GM23248 (cell line): ENCODE results near the gene STARD7. TPM values are rescaled to one million over a fixed set of nuclear protein-coding genes. Genes with fewer than 3 reads are reported as not detected.

Experiments used
- DNase-seq: peaks from one replicate; pipeline ENCODE4 v3.0.0-alpha.2; 2015
- H2AFZ ChIP-seq: fragments of 200-600 bp; sonication (generic); 2 replicates; pipeline ENCODE4 v1.6.1; 2016; ENCODE audit warnings: antibody characterized with exemption
- H3F3A ChIP-seq: fragments of 200-600 bp; sonication (generic); 2 replicates; pipeline ENCODE4 v1.6.1; 2016; ENCODE audit warnings: mild to moderate bottlenecking, antibody characterized with exemption, mixed run types; ENCODE audit not compliant: insufficient read depth
- H3K27ac ChIP-seq: fragments of 200-600 bp; sonication (generic); 2 replicates; pipeline ENCODE4 v1.5.1; 2016; ENCODE audit warnings: mild to moderate bottlenecking
- H3K27me3 ChIP-seq: fragments of 200-600 bp; sonication (generic); replicated peaks from 2 replicates; pipeline ENCODE4 v1.6.1; 2016; ENCODE audit warnings: mild to moderate bottlenecking; ENCODE audit not compliant: insufficient read depth
- H3K36me3 ChIP-seq: fragments of 200-600 bp; sonication (generic); 2 replicates; pipeline ENCODE4 v1.6.1; 2016; ENCODE audit warnings: low read depth, mild to moderate bottlenecking
- H3K4me1 ChIP-seq: fragments of 200-600 bp; sonication (generic); 2 replicates; pipeline ENCODE4 v1.6.1; 2016; ENCODE audit warnings: mild to moderate bottlenecking; ENCODE audit not compliant: insufficient read depth
- H3K4me2 ChIP-seq: fragments of 200-600 bp; sonication (generic); one replicate; pipeline ENCODE4 v1.6.1; 2016; ENCODE audit warnings: mild to moderate bottlenecking; ENCODE audit not compliant: unreplicated experiment
- H3K4me3 ChIP-seq: fragments of 200-600 bp; sonication (generic); 2 replicates; pipeline ENCODE4 v1.5.1; 2016; ENCODE audit warnings: mild to moderate bottlenecking
- H3K79me2 ChIP-seq: fragments of 200-600 bp; sonication (generic); 2 replicates; pipeline ENCODE4 v1.6.1; 2016; ENCODE audit warnings: mild to moderate bottlenecking; ENCODE audit not compliant: insufficient read depth
- H3K9ac ChIP-seq: fragments of 200-600 bp; sonication (generic); 2 replicates; pipeline ENCODE4 v1.6.1; 2016; ENCODE audit warnings: mild to moderate bottlenecking
- H3K9me2 ChIP-seq: fragments of 200-600 bp; sonication (generic); 2 replicates; pipeline ENCODE4 v1.6.1; 2016; ENCODE audit warnings: mixed run types, mild to moderate bottlenecking, moderate library complexity; ENCODE audit not compliant: insufficient read depth
- H3K9me3 ChIP-seq: fragments of 200-600 bp; sonication (generic); one replicate; pipeline ENCODE4 v1.6.1; 2017; ENCODE audit warnings: low read depth
- H4K20me1 ChIP-seq: fragments of 200-600 bp; sonication (generic); 2 replicates; pipeline ENCODE4 v1.6.0; 2016; ENCODE audit not compliant: insufficient read depth
- EZH2 ChIP-seq: fragments of 200-600 bp; sonication (generic); IDR thresholded peaks from 2 replicates; pipeline ENCODE4 v1.6.1; 2018; ENCODE audit warnings: antibody characterized with exemption, mild to moderate bottlenecking; ENCODE audit not compliant: insufficient read depth, poor library complexity, severe bottlenecking
- EZH2phosphoT487 ChIP-seq: fragments of 200-600 bp; sonication (generic); IDR thresholded peaks from 2 replicates; pipeline ENCODE4 v1.6.1; 2018; ENCODE audit warnings: antibody characterized with exemption, moderate library complexity, mild to moderate bottlenecking, low read depth; ENCODE audit not compliant: insufficient read depth
- WGBS, 2 experiments: methylation state at CpG; one replicate each; pipeline ENCODE4 v1.1.6; 2015 to 2017; ENCODE audit warnings: low lambda C conversion rate in 2 of 2, low coverage in 1 of 2; ENCODE audit errors: missing lambda C conversion rate in 2 of 2; 5-methylcytosine and 5-hydroxymethylcytosine counted together
- in situ Hi-C: fragments of 300-500 bp; cut with MboI; formaldehyde crosslinking; loops from 2 replicates; pipeline ENCODE4 v1.15.0; 2020
- polyA plus RNA-seq: library from polyadenylated mRNA; unstranded; fragments of >200 nt; fragmentation: Nextera tagmentation; extraction: Ambion mirVana; gene quantifications from 2 replicates; pipeline ENCODE4 v1.2.1, GENCODE V29; 2016
- total RNA-seq: library from RNA; depleted of rRNA; stranded (reverse); fragments of >200 nt; shearing (Covaris generic); gene quantifications from 2 replicates; pipeline ENCODE4 v1.2.3, GENCODE V29; 2014

Gene STARD7
- total and polyA plus RNA-seq, 2 experiments from 2014 or later = 93.3 to 120 TPM

DNA sequence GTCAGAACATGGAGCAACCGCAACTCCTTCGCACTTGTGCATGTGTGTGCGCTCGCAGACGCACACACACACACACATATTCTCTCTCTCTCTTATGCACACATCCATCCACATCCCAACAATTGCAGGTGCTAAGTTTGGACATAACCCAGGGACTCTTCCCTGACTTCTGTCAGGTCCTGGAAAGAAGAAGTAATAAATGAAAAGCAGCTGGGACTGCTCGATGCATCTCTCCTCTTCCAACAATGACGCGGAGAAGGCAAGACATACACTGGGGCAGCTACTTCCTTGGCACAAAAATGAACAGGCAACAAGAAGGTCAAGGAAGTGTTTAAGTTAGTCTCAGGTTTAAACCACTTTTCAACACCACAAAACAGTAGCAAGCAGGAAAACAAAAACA lies 23.6 kb downstream of the STARD7 start:
- no peak overlapping the region for H3K4me2 ChIP-seq
- H3K79me2 ChIP-seq = peaks cover 30% of the 10 kb centered on the region
- 0 out of 2 replicates have a peak, but pooled peaks cover 10% of the 10 kb centered on the region for H3F3A ChIP-seq
- 78 to 82% methylated on average over 8 of the region's 8 CpGs for WGBS, 2 experiments
- no peak overlapping the region for H3K9ac ChIP-seq
- in situ Hi-C loops = no loop called here
- no peak overlapping the region for H3K27ac ChIP-seq
- peaks cover 38% of the 10 kb centered on the region for H3K36me3 ChIP-seq
- no peaks in the 10 kb centered on the region for H3K4me1 ChIP-seq
- no peak overlapping the region for H2AFZ ChIP-seq
- no peaks in the 10 kb centered on the region for H3K27me3 ChIP-seq
- no peaks in the 10 kb centered on the region for H3K9me3 ChIP-seq
- H4K20me1 ChIP-seq = no peaks in the 10 kb centered on the region
- no peak for DNase-seq
- H3K9me2 ChIP-seq = no peaks in the 10 kb centered on the region
- H3K4me3 ChIP-seq = no peak overlapping the region
- TF ChIP-seq EZH2 = no peak
- no peak for TF ChIP-seq EZH2phosphoT487

DNA sequence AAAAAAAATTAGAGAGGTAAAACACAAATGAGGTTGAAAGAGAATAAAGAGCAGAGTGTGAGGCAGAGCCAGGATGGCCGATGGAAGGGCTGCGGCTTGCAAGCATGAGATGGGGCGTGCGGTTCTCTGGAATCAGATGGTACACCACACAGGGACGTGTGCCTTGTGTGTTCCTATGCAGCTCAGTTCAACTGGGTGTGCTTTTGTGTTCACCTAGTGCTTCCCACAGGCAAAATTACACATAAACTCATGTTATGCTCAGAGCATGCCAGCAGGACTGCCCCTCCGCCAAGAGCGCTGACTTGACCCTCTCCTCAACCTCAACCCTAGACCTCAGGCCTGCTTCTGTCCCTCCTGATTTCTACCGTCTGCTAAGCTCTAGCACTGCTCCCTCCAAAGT lies 24.4 kb downstream of the STARD7 start:
- no peaks in the 10 kb centered on the region for H4K20me1 ChIP-seq
- in situ Hi-C loops = no loop called here
- H3K79me2 ChIP-seq = peaks cover 24% of the 10 kb centered on the region
- no peak overlapping the region for H3K4me3 ChIP-seq
- no peaks in the 10 kb centered on the region for H3K9me3 ChIP-seq
- no peaks in the 10 kb centered on the region for H3K27me3 ChIP-seq
- H3K4me1 ChIP-seq = no peaks in the 10 kb centered on the region
- 0 out of 2 replicates have a peak, but pooled peaks cover 10% of the 10 kb centered on the region for H3F3A ChIP-seq
- DNase-seq = no peak
- TF ChIP-seq EZH2phosphoT487 (no peak), EZH2 (no peak)
- H3K36me3 ChIP-seq = peaks cover 34% of the 10 kb centered on the region
- no peak overlapping the region for H3K27ac ChIP-seq
- H3K9ac ChIP-seq = no peak overlapping the region
- H3K9me2 ChIP-seq = no peaks in the 10 kb centered on the region
- 91 to 93% methylated on average over 8 of the region's 8 CpGs for WGBS, 2 experiments
- H2AFZ ChIP-seq = no peak overlapping the region
- H3K4me2 ChIP-seq = no peak overlapping the region

DNA sequence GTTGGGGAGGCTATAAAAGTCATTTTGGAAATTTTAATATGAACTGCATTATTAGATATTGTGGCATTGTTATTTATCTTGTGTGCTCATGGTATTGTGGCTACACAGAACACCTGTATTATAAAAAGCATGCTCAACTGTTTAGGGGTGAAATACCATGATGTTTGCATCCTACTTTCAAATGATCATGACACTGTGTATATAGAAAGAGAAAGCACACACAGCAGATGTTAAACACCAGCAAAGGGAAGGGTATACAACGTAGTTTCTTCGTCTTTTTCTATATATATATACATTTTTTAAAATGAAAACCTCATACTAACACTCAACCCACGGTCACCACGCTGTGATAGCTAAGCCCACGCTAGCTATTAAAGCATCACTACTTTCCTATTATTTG lies 27.1 kb downstream of the STARD7 start:
- Histone ChIP-seq H3F3A (peaks cover 21% of the 10 kb centered on the region; the same call in 1 of the 2 replicates), H3K79me2 (peaks cover 6% of the 10 kb centered on the region), H4K20me1 (no peaks in the 10 kb centered on the region), H3K27me3 (no peaks in the 10 kb centered on the region), H3K9me3 (no peaks in the 10 kb centered on the region), H3K36me3 (peaks cover 20% of the 10 kb centered on the region), H2AFZ (no peak overlapping the region), H3K27ac (no peak overlapping the region), H3K4me2 (no peak overlapping the region), H3K4me3 (no peak overlapping the region), H3K9me2 (no peaks in the 10 kb centered on the region), H3K9ac (no peak overlapping the region), H3K4me1 (peaks cover 3% of the 10 kb centered on the region; the same call in 1 of the 2 replicates)
- WGBS, 2 experiments = 98 to 99% methylated on average over 5 of the region's 5 CpGs
- in situ Hi-C loops = no loop called here
- DNase-seq = no peak
- TF ChIP-seq EZH2phosphoT487 = no peak
- no peak for TF ChIP-seq EZH2

DNA sequence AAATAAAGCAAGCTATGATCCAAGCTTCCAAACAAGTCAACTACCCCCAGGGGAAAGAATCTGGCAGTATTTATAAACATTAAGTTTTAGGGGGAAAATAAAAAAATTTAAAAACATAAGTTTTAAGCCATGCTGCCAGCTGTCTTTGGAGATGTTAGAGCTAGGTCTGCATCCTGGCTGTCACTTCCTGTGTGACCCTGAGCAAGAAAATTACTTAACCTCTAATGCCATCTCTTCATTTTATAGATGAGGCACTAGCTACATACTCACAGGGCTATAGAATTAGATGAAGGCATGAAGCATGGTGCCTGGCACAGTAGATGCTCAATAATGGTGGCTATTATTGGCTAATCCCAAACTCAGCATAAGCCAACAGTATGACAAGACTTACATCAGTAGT lies 28.1 kb downstream of the STARD7 start:
- TF ChIP-seq EZH2 = no peak
- no peak for TF ChIP-seq EZH2phosphoT487
- no peak overlapping the region for H3K9ac ChIP-seq
- no peak overlapping the region for H3K4me2 ChIP-seq
- no peaks in the 10 kb centered on the region for H3K9me2 ChIP-seq
- peaks cover 10% of the 10 kb centered on the region; the same call in 1 of the 2 replicates for H3K36me3 ChIP-seq
- no peaks in the 10 kb centered on the region for H3K27me3 ChIP-seq
- H3K4me3 ChIP-seq = no peak overlapping the region
- H3K79me2 ChIP-seq = peaks cover 6% of the 10 kb centered on the region
- in situ Hi-C loops = no loop called here
- H2AFZ ChIP-seq = no peak overlapping the region
- peaks cover 9% of the 10 kb centered on the region for H3K4me1 ChIP-seq
- H4K20me1 ChIP-seq = no peaks in the 10 kb centered on the region
- DNase-seq = no peak
- H3F3A ChIP-seq = peaks cover 22% of the 10 kb centered on the region; the same call in 1 of the 2 replicates
- H3K9me3 ChIP-seq = no peaks in the 10 kb centered on the region
- H3K27ac ChIP-seq = no peak overlapping the region

DNA sequence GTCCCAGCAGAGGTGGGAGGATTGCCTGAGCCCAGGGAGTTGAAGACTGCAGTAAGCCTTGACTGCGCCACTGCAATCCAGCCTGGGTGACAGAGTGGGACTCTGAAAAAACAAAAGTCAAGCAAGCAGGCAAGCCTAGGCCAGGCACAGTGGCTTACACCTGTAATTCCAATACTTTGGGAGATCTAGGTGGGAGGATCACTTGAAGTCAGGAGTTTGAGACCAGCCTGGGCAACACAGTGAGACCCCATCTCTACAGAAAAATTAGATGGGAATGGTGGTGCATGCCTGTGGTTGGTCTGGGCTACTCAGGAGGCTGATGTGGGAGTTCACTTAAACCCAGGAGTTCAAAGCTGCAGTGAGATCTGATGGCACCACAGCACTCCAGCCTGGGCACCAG lies 28.6 kb downstream of the STARD7 start:
- Histone ChIP-seq H3K9ac (no peak overlapping the region), H3F3A (peaks cover 17% of the 10 kb centered on the region; the same call in 1 of the 2 replicates), H4K20me1 (no peaks in the 10 kb centered on the region), H3K79me2 (peaks cover 4% of the 10 kb centered on the region), H2AFZ (no peak overlapping the region), H3K36me3 (peaks cover 5% of the 10 kb centered on the region; the same call in 1 of the 2 replicates), H3K4me1 (peaks cover 9% of the 10 kb centered on the region), H3K9me2 (no peaks in the 10 kb centered on the region), H3K4me3 (no peak overlapping the region), H3K9me3 (no peaks in the 10 kb centered on the region), H3K27ac (no peak overlapping the region), H3K4me2 (no peak overlapping the region), H3K27me3 (no peaks in the 10 kb centered on the region)
- WGBS, 2 experiments = 94 to 100% methylated on average over 1 of the region's 1 CpG
- no peak for DNase-seq
- TF ChIP-seq EZH2phosphoT487 (no peak), EZH2 (no peak)
- in situ Hi-C loops = no loop called here
